Neural crest cell (in vitro differentiated cells): ENCODE data around the gene NUP214. TPM values are rescaled to one million over a fixed set of nuclear protein-coding genes. Genes with fewer than 3 reads are reported as not detected.
"Not testable (repeated sequence)": the region's sequence is repeated elsewhere in the genome, so short reads cannot be mapped to it uniquely, and the experiment has no call there.

Experiments used
- DNase-seq: peaks from one replicate; pipeline ENCODE4 v3.0.0; 2021; ENCODE audit warnings: low read depth, mixed read lengths, low spot score
- H3K27ac Mint-ChIP-seq: one replicate; pipeline ENCODE4 v1.8.0; 2021; ENCODE audit warnings: mild to moderate bottlenecking, mixed read lengths; ENCODE audit not compliant: unreplicated experiment
- H3K27me3 Mint-ChIP-seq: 2 replicates; pipeline ENCODE4 v1.8.0; 2021; ENCODE audit warnings: low read depth, mild to moderate bottlenecking, mixed read lengths
- H3K36me3 Mint-ChIP-seq: 2 replicates; pipeline ENCODE4 v1.8.0; 2021; ENCODE audit warnings: low read depth, mild to moderate bottlenecking, mixed read lengths
- H3K4me1 Mint-ChIP-seq: 2 replicates; pipeline ENCODE4 v1.8.0; 2021; ENCODE audit warnings: mixed read lengths
- H3K4me3 Mint-ChIP-seq: one replicate; pipeline ENCODE4 v1.8.0; 2021; ENCODE audit warnings: mild to moderate bottlenecking, mixed read lengths
- H3K9me3 Mint-ChIP-seq: 2 replicates; pipeline ENCODE4 v1.8.0; 2021; ENCODE audit warnings: mixed read lengths
- total RNA-seq: library from RNA; stranded (reverse); gene quantifications from 2 replicates; pipeline ENCODE4 v1.2.1, GENCODE V29; 2021
- TF ChIP-seq, protein P1 (sequence below): fragments of 200-600 bp; sonication (generic); conservative IDR thresholded peaks from 2 replicates; pipeline ENCODE4 v1.5.0; 2021; ENCODE audit warnings: antibody characterized with exemption, mild to moderate bottlenecking

The NUP214 gene
- total RNA-seq, 1 donor from 2014 or later, result 77.9 TPM

DNA sequence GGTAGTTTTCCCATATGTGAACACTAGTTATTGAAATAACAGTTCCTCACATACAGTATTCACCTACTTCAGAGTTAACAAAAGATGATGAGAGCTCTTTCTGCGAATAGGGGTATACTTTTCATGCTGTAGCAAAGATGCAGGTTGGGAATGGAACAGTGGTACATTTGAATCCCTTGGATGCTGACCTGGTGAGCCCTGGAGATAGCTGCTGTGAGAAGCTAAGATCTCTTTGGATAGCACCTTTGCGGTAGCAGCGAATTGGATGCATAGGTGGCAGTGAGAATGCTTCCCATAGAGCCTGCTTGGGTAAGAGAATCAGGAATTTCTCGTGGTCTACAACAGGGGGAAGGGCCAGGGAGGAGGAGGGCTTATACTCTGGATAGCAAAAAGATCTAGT lies 61.2 kb downstream of the NUP214 start:
- TF ChIP-seq, protein P1, sequence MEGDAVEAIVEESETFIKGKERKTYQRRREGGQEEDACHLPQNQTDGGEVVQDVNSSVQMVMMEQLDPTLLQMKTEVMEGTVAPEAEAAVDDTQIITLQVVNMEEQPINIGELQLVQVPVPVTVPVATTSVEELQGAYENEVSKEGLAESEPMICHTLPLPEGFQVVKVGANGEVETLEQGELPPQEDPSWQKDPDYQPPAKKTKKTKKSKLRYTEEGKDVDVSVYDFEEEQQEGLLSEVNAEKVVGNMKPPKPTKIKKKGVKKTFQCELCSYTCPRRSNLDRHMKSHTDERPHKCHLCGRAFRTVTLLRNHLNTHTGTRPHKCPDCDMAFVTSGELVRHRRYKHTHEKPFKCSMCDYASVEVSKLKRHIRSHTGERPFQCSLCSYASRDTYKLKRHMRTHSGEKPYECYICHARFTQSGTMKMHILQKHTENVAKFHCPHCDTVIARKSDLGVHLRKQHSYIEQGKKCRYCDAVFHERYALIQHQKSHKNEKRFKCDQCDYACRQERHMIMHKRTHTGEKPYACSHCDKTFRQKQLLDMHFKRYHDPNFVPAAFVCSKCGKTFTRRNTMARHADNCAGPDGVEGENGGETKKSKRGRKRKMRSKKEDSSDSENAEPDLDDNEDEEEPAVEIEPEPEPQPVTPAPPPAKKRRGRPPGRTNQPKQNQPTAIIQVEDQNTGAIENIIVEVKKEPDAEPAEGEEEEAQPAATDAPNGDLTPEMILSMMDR, result no peak
- H3K27ac Mint-ChIP-seq, result peak overlapping the region; percentile 52

DNA sequence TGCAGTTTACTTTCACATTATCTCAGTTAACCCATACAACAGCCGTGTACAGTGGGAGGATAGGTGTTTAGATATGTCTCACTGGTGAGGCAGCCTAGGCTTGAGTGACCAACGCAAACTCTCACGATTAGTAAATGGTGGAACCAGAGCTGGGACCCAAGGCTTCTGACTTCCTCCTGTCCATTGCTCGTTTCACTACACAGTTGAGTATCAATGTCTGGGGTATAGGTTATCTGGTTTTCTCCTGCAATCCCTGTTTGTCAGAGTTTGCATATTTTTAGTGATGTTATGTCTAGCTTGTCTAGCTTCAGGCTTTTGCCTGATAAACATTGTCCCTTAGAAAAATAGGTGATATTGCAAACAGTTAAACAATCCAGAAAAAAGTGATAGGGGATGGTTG lies 62.6 kb downstream of the NUP214 start:
- no peak overlapping the region for H3K4me3 Mint-ChIP-seq
- H3K27me3 Mint-ChIP-seq, result no peaks in the 10 kb centered on the region
- peak overlapping the region; percentile 46 for H3K27ac Mint-ChIP-seq
- no peaks in the 10 kb centered on the region for H3K9me3 Mint-ChIP-seq
- DNase-seq, result no peak
- H3K36me3 Mint-ChIP-seq, result peaks cover 13% of the 10 kb centered on the region
- TF ChIP-seq, protein P1, result no peak
- H3K4me1 Mint-ChIP-seq, result peaks cover 23% of the 10 kb centered on the region

More for the DNA sequence above, 61.2 kb downstream of the NUP214 start:
- no peak overlapping the region for H3K4me3 Mint-ChIP-seq
- H3K36me3 Mint-ChIP-seq, result peaks cover 10% of the 10 kb centered on the region
- DNase-seq, result no peak
- no peaks in the 10 kb centered on the region for H3K9me3 Mint-ChIP-seq
- no peaks in the 10 kb centered on the region for H3K27me3 Mint-ChIP-seq
- peaks cover 23% of the 10 kb centered on the region for H3K4me1 Mint-ChIP-seq

DNA sequence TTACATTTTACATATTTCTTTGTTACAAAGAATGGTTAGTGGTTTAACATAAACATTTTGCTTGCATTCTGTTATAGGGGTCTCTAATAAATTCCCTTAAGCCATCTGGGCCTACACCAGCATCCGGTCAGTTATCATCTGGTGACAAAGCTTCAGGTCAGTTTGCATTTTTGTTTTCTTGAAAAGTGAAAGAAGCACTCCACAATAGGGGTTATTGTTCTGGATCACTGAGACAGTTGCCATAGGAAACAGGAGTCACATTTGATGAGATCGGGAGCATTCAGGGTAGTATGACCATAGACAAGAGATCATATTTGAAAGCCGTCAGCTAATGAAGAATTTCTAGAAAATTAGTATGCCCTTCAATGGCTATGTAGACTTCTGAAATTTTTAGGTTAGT lies 63.6 kb downstream of the NUP214 start:
- TF ChIP-seq, protein P1, result no peak
- no peaks in the 10 kb centered on the region for H3K9me3 Mint-ChIP-seq
- H3K36me3 Mint-ChIP-seq, result peaks cover 15% of the 10 kb centered on the region
- no peak overlapping the region for H3K27ac Mint-ChIP-seq
- no peaks in the 10 kb centered on the region for H3K27me3 Mint-ChIP-seq
- H3K4me3 Mint-ChIP-seq, result no peak overlapping the region
- DNase-seq, result no peak
- H3K4me1 Mint-ChIP-seq, result peaks cover 23% of the 10 kb centered on the region

DNA sequence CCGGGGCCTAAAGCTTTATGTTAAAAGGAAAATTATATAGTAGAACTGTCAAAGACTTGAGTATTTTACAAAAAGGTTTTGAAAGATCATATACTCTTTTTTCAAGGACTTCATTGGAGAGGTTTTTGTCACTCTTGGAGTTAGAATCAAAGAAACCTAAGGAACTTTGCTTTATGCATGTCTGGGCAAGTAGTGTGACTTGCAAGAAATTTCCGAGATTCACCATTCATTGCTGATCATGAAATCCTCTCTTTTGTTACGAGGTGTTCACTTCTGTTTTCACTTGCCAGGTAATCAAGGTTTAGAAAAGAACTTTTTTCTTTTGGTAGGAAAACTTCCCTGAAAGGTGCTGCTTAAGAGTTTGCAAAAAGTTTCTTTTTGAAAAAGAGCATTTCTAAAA lies 64.8 kb downstream of the NUP214 start:
- H3K9me3 Mint-ChIP-seq, result no peaks in the 10 kb centered on the region
- no peaks in the 10 kb centered on the region for H3K27me3 Mint-ChIP-seq
- DNase-seq, result no peak
- no peak overlapping the region for H3K4me3 Mint-ChIP-seq
- TF ChIP-seq, protein P1, result no peak
- peaks cover 21% of the 10 kb centered on the region for H3K36me3 Mint-ChIP-seq
- H3K27ac Mint-ChIP-seq, result no peak overlapping the region
- peaks cover 23% of the 10 kb centered on the region for H3K4me1 Mint-ChIP-seq

DNA sequence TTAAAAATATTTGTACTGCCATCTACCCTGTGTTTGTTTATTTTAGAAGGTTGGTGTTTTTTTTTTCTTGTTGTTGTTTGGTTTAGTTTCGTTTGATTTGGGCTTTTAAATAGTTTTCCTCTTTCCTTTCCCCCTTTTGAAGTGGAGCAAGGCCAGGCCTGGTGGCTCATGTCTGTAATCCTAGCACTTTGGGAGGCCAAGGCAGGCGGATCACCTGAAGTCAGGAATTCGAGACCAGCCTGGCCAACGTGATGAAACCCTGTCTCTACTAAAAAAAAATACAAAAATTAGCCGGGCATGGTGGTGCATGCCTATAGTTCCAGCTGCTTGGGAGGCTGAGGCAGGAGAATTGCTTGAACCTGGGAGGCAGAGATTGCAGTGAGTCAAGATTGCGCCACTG lies 65.6 kb downstream of the NUP214 start:
- H3K36me3 Mint-ChIP-seq, result peaks cover 21% of the 10 kb centered on the region
- H3K4me3 Mint-ChIP-seq, H3K27me3 Mint-ChIP-seq, DNase-seq, H3K9me3 Mint-ChIP-seq: not testable (repeated sequence)
- peak overlapping the region; percentile 1 for H3K27ac Mint-ChIP-seq
- peaks cover 23% of the 10 kb centered on the region for H3K4me1 Mint-ChIP-seq

DNA sequence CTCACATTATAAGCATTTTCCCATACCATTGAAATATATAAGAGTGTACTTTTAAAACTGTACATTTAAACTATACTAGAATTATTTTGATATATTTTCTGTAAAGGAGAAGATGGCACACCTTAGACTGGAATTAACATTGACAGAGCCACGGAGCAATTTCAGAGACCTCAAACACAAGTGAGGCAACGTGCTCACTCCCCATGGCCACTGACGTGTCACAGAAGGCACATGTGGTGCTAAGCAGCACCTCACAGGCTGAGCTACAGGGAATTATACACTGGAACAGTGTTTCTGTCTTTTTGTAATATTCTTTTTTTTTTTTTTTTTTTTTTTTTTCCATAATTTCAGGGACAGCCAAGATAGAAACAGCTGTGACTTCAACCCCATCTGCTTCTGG lies 66.5 kb downstream of the NUP214 start:
- no peak overlapping the region for H3K4me3 Mint-ChIP-seq
- TF ChIP-seq, protein P1, result no peak
- peaks cover 25% of the 10 kb centered on the region for H3K36me3 Mint-ChIP-seq
- H3K4me1 Mint-ChIP-seq, result peaks cover 23% of the 10 kb centered on the region
- no peak overlapping the region for H3K27ac Mint-ChIP-seq
- no peaks in the 10 kb centered on the region for H3K27me3 Mint-ChIP-seq
- H3K9me3 Mint-ChIP-seq, result no peaks in the 10 kb centered on the region
- DNase-seq, result no peak
